Measurements from ENCODE around the gene TIRAP. TPM values are rescaled to one million over a fixed set of nuclear protein-coding genes. Genes with fewer than 3 reads are reported as not detected.

Gene TIRAP
- total and polyA plus RNA-seq, 9 of the 15 experiments (the other 6 are each of a cell fraction or from before 2014, with no cell fraction given), result 0.60 to 8.7 (median 3.7) TPM

DNA sequence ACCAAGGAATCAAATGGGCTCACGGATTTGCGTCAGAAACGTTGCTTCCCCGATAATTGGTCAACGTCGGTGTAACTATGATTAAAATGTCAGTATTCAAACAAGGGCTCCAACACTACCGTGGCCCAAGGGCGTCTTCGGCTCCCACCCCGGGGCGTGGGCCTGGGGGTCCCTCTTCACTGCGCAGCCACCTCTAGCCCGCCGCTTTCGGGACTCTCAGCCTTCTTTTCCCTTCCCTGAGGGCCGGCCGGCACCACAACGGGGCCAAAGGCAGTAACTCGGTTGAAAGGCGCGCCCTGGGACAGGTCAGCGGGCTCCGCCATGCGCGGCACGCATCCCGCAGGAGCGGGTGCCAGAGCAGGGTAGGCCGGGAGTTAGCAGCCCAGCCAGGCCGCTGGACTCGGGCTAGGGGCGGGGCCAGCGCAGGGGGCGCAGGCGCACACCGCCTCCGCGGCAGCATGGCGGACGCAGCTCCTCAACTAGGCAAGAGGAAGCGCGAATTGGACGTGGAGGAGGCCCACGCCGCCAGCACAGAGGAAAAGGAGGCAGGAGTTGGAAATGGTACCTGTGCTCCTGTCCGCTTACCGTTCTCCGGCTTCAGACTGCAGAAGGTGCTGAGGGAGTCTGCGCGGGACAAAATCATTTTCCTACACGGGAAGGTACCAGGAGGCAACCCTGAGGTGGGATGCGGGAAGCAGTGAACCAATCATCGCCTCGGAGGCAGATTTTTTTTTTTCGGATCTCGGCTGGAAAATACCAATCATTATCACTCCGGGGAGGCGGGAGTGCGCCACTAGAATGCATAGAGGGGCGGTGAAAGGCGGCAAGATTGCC lies 20.9 kb downstream of the TIRAP start, which contains the start of gene DCPS (continued):
- TF ChIP-seq HDAC2 (IDR thresholded peaks at IDR 0.05) (0 out of 2 replicates have a peak, but pooled peaks have one; percentile 65), NONO (IDR thresholded peaks at IDR 0.05; ENCODE audit: low read depth in 2 of 2, low read length in 1 of 2) (peak; percentile 78 to 92; a peak in 3 of 4 replicates), ZNF280B (CRISPR knock-in tag; IDR thresholded peaks at IDR 0.05) (no peak), SP1 (CRISPR knock-in tag; IDR thresholded peaks at IDR 0.05) (peak; percentile 65; the same call in 1 of the 2 replicates), ZBTB17 (CRISPR knock-in tag; IDR thresholded peaks at IDR 0.05) (peak; percentile 55; the same call in 1 of the 2 replicates), SMAD4 (CRISPR knock-in tag; conservative IDR thresholded peaks at IDR 0.05) (peak; percentile 74), PRPF4 (IDR thresholded peaks at IDR 0.05; ENCODE audit: insufficient read depth, low read depth, low read length, poor library complexity, severe bottlenecking) (no peak), ZNF354B (CRISPR knock-in tag; IDR thresholded peaks at IDR 0.05) (no peak), ZNF583 (CRISPR knock-in tag; IDR thresholded peaks at IDR 0.05) (no peak), ZNF76 (CRISPR knock-in tag; IDR thresholded peaks at IDR 0.05; ENCODE audit: borderline replicate concordance) (no peak), ZNF740 (CRISPR knock-in tag; IDR thresholded peaks at IDR 0.05) (no peak), ZNF740 (tag; IDR thresholded peaks at IDR 0.05) (no peak), ADNP (tag; IDR thresholded peaks at IDR 0.05) (no peak), FUS (optimal IDR thresholded peaks at IDR 0.05; ENCODE audit: low read depth, low read length) (peak; percentile 70), RAD21 (CRISPR knock-in tag; conservative IDR thresholded peaks at IDR 0.05 in 1 of 2, IDR thresholded peaks at IDR 0.05 in 1 of 2) (peak in 1 of 2 experiments; percentile 13; a peak in 1 of 4 replicates), ZZZ3 (IDR thresholded peaks at IDR 0.05) (0 out of 2 replicates have a peak, but pooled peaks have one; percentile 61), CTBP1 (IDR thresholded peaks at IDR 0.05; ENCODE audit: borderline replicate concordance) (peak; percentile 87), ARID3A (IDR thresholded peaks at IDR 0.05; ENCODE audit: borderline replicate concordance, low read depth, low read length) (no peak)
- TF ChIP-seq, protein P1, sequence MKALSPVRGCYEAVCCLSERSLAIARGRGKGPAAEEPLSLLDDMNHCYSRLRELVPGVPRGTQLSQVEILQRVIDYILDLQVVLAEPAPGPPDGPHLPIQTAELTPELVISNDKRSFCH (CRISPR knock-in tag; IDR thresholded peaks at IDR 0.05), result no peak
- TF ChIP-seq, protein P1 (tag; IDR thresholded peaks at IDR 0.05), result 0 out of 2 replicates have a peak, but pooled peaks have one; percentile 27
- TF ChIP-seq, protein P2, sequence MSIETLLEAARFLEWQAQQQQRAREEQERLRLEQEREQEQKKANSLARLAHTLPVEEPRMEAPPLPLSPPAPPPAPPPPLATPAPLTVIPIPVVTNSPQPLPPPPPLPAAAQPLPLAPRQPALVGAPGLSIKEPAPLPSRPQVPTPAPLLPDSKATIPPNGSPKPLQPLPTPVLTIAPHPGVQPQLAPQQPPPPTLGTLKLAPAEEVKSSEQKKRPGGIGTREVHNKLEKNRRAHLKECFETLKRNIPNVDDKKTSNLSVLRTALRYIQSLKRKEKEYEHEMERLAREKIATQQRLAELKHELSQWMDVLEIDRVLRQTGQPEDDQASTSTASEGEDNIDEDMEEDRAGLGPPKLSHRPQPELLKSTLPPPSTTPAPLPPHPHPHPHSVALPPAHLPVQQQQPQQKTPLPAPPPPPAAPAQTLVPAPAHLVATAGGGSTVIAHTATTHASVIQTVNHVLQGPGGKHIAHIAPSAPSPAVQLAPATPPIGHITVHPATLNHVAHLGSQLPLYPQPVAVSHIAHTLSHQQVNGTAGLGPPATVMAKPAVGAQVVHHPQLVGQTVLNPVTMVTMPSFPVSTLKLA (conservative IDR thresholded peaks at IDR 0.05), result peak; percentile 66 to 80

Data from K562 (cell line).